LoVo (cell line): Measurements from ENCODE around the gene PRKN.
"Not testable (repeated sequence)": the region's sequence is repeated elsewhere in the genome, so short reads cannot be mapped to it uniquely, and the experiment has no call there.

Experiments used
- DNase-seq: peaks from one replicate; pipeline ENCODE4 v3.0.0-alpha.2; 2016; ENCODE audit warnings: low spot score

Gene PRKN

GRCh38 chr6:162710936-162711335 is 16.6 kb downstream of the PRKN start:
- DNase-seq, result no peak

DNA sequence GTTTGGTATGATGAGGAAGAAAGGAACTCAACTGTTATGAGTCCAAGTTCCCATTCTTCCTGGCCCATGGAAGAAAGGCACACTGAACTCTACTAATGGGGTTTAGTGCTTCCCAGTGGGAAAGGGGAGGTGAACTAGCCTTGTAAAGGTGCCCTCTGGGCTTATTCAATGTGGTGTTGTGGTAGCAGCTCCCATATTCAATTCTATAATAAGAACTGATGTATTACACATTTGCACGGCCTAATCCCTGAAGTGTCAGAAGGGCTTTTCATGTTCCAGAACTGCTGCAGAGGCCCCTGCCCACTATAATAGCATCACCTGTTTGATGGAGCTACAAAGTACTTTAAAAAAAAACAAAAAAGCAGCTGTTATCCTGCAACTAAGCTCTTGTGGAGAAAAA is 17.1 kb downstream of the PRKN start:
- DNase-seq, result no peak

DNA sequence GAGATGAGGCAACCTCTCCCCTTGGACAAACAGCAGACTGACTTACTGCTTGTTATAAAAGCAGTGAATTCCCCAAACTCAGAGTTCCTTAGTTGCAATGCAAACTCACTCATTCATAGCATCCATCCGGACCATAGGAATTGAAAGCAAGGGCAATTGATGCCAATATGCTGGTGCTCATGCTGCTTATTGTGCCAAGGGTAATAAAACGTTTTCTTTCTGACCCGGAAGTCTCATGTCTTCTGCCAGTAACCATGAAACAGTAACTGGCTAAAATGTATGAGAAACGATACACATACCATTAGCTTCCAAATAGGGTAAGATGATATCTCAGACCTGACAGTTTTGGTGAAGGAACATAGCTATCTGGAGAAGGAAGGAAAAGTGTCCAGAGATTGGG is 18.1 kb downstream of the PRKN start:
- DNase-seq, result no peak

GRCh38 chr6:162708971-162709370 is 18.6 kb downstream of the PRKN start:
- no peak for DNase-seq

DNA sequence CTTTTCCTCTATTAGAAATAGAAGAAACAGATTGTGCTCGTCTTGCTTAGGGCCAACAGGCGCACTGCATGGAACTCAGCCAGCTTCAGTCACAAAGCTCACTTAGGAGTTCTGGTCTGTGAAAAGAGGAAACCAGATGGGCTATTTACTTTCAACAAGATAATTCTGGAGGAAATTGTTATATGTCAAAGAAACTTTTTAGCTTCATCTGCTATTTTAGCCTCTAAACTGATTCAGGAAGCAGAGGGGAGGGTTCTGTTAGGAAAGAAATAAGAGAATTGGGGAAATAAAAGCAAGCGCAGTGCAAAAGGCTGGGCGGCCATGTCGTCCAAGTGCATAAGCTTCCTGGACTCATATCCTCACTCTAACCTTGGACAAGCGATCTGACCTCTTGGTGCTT is 21.3 kb downstream of the PRKN start:
- DNase-seq, result no peak

DNA sequence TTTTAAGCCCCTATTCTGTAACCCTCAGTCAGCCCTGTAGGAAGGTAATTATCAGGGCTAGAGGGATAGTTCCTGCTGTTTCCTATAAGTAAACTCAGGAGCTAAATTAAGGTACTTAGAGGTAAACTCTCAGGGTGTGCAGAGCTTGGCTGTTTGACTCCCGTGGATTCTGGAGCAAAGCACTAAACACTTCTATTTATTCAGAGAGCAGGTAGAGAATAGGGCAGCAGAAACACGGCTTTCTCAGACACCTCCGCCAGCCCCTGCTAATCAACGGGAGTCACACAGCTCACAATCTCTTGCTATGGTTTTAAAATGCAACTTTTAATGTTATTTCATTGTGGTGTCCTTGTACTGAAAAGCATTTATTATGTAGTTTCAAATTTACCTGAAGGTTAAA is 21.8 kb downstream of the PRKN start:
- DNase-seq, result no peak

GRCh38 chr6:162704001-162704400 is 23.6 kb downstream of the PRKN start:
- no peak for DNase-seq

- DNase-seq, result no peak
These were observed 25.1 kb downstream of the PRKN start for GRCh38 chr6:162702446-162702845.

GRCh38 chr6:162701551-162701950 is 26.0 kb downstream of the PRKN start:
- DNase-seq, result no peak

DNA sequence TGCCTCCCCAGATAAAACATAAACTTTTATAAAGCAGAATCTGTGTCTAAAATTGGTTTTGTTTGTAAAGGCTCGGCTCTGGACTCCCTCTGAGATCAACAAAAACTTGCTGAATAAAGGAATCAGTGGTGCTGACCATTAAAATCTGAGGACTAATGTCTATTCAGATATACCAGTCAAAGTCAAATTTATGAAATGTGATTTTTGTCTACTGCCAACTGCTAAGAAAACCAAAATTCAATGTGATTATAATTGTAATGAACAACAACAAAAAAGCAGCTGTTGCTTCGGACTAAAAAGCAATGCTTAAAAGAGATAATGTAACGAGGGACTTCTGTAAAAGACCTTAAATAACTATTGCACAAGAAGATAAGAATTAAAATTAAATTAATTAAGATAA is 26.6 kb downstream of the PRKN start:
- DNase-seq, result no peak

DNA sequence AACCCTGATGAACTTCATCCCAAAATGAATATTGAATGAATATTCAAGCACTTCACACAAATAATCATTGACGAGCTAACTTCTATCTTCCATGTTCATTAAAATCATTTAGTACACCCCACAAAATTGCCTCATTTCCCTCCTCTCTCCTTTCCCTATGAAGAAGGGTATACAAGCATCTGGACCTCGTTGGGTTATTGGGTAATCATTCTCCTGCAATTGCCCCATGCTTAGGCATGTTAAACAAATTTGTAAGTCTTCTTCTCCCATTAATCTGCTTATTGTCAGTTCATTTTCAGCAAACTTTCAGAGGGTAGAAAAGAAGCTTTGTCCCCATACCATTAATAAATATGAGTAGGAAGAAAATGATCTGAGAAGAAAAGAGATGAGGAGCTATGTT is 27.6 kb downstream of the PRKN start:
- no peak for DNase-seq

GRCh38 chr6:162698440-162698839 is 29.1 kb downstream of the PRKN start:
- DNase-seq, result no peak

DNA sequence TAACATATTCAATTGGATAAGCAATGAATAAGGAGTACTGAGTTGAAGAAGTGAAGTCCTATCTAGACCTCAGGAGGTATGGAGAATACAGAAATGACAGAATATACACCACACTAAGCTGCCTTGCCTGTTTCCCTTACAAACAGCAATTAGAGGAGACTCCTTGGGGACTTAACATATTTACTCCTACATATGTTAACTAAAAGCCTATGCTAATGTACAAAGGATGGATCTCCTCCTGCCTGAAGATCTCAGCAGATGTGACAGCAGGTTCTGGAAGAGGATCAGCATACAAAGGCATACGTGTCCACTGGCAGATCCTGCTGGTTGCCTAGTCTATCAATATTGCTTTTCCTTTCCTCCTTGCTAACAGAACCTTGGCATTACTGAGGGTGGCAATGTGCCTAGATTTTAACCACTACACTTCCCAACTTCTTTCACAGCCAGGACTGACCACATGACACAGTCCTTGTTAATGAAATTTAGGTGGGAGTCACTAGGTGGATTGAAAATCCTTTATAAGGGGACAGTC is 29.6 kb downstream of the PRKN start:
- no peak for DNase-seq

GRCh38 chr6:162690158-162690557 is 37.4 kb downstream of the PRKN start:
- DNase-seq, result no peak

DNA sequence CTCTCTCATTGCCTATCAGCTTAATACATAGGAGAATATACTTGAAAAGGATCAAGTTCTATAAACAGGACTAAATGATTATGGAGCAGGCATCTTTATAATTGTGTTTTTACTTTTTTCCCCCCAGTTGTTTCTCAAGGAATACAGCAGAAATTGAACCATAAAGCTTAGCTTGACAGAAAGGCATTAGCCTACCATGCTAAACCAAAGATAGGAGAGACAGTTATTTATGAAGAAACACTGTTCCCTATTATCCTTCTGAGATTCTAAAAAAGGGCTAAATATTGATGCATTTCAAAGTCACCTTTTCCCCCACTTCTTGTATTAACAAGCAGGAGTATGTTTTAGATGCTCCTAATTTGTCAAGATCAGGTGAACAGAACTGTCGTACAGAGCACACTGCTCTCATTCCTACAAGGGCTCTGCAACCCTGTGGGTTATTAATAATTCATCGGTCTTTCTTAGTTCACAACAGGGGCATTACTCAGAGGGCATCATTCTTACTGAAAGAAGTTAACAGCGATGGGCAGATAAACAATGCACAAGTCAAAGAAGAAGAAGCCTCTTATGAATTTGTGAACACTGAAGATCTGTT is 38.7 kb downstream of the PRKN start:
- DNase-seq, result no peak

- DNase-seq, result no peak
These were observed 42.0 kb downstream of the PRKN start for GRCh38 chr6:162685586-162685985.

DNA sequence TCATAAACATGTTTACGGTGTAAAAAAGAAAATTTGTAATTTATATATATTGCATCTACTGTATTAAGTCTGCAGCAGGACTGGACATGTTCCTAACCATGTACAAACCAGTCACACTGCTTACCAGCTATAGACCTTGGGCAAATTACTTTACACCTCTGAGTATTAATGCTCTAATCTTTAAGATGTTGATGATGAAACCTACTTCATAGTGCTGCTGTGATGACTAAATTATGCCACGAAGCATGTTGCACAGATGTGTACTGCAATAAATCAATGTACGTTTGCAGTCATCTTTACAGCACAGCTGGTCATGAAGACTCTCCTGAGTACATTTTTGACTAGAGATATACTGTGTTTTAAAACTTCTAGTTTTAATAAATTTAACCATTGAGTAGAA is 42.6 kb downstream of the PRKN start:
- no peak for DNase-seq

GRCh38 chr6:162684052-162684451 is 43.5 kb downstream of the PRKN start:
- no peak for DNase-seq

GRCh38 chr6:162683135-162683534 is 44.4 kb downstream of the PRKN start:
- no peak for DNase-seq

GRCh38 chr6:162681447-162681846 is 46.1 kb downstream of the PRKN start:
- no peak for DNase-seq

GRCh38 chr6:162680871-162681270 is 46.7 kb downstream of the PRKN start:
- DNase-seq, result no peak

DNA sequence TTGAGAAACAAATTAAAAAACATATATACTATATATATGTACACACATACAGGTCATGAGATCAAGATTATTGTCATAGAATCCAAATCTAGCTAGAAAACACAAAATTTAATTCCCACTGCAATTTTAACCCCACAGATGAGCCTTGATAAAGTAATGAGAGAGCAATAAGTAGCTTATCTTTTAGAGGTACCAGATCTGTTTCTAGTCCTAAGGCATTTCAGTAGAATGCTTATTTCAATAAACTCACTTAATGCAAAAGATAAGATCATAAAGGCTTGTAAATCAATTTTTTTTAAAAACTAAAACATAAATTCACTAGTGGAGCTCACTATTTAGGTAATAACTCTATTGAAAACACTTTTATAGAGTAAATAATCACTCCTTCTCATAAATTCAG is 47.2 kb downstream of the PRKN start:
- DNase-seq, result no peak

DNA sequence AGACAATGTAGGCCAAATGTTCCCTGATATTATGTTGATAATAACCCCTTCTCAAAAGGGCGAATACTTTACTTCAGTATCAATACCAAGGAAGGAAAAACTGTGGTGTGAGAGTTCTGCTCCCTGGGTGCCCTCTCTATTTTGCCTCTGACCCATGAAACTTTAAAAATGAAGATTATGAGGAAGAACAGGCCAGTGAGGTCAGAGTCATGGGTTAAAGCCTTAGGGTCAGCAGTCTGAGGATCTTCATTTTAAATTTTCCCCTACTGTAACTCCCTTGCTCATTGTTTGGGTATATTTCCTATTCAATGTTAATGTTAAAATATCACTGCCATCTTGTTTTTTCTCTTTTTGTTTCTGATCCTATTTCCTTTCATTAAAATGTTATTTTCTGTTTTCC is 47.9 kb downstream of the PRKN start:
- no peak for DNase-seq

GRCh38 chr6:162678896-162679295 is 48.7 kb downstream of the PRKN start:
- not testable (repeated sequence) for DNase-seq

- DNase-seq, result no peak
These were observed 52.1 kb downstream of the PRKN start for GRCh38 chr6:162675503-162675902.
